Endothelial cell of umbilical vein (primary cell): ENCODE results near the gene PPP1CA. TPM values are rescaled to one million over a fixed set of nuclear protein-coding genes. Genes with fewer than 3 reads are reported as not detected.

ENCODE experiments used
- BruUV-seq: library from RNA; stranded (reverse); fragments of 400-500 nt; replicated peaks from 2 replicates; lab custom pipeline; 2021; lab: Mats Ljungman, UMichigan
- CTCF ChIA-PET: fragments of 300-600, 350-600 bp; sonication (Branson Sonifier 250); formaldehyde crosslinking; loops from one replicate; lab custom pipeline; 2021; ENCODE audit warnings: antibody characterized with exemption, inconsistent platforms; lab: Charles Lee
- POLR2A ChIA-PET: fragments of 300-600, 350-600 bp; sonication (Branson Sonifier 250); formaldehyde crosslinking; loops from one replicate; lab custom pipeline; 2021; ENCODE audit warnings: antibody characterized with exemption, inconsistent platforms; lab: Charles Lee
- DNase-seq: peaks from one replicate; pipeline ENCODE4 v3.0.0-alpha.2; 2011; ENCODE audit warnings: low read depth, low spot score
- FAIRE-seq: peaks from 2 replicates; lab custom pipeline; 2011; peaks lifted over from hg19 to GRCh38; lab: Jason Lieb, UNC
- H2AFZ ChIP-seq: 2 replicates; pipeline ENCODE4 v1.6.0; 2012; ENCODE audit warnings: low read depth, low read length, control low read depth, inconsistent platforms
- H3K27ac ChIP-seq: 2 replicates; pipeline ENCODE4 v1.5.1; 2011; ENCODE audit warnings: low read depth, mild to moderate bottlenecking, control low read depth, low read length, moderate library complexity; ENCODE audit not compliant: insufficient read depth
- H3K27me3 ChIP-seq, 2 experiments: 2 replicates each; pipeline versions ENCODE4 v1.6.0 to v1.6.1; 2011; ENCODE audit warnings: low read length in 2 of 2, mixed read lengths in 1 of 2; ENCODE audit not compliant: control insufficient read depth in 2 of 2, insufficient read depth in 2 of 2
- H3K36me3 ChIP-seq, 2 experiments: 2 replicates in 1 of 2; 3 replicates in 1 of 2; pipeline ENCODE4 v1.5.1; 2011; ENCODE audit warnings: low read length in 2 of 2, mild to moderate bottlenecking in 1 of 2, moderate library complexity in 1 of 2; ENCODE audit not compliant: control insufficient read depth in 2 of 2, insufficient read depth in 2 of 2; ENCODE audit errors: extremely low read depth in 1 of 2
- H3K4me1 ChIP-seq: 3 replicates; pipeline ENCODE4 v1.5.1; 2011; ENCODE audit warnings: mild to moderate bottlenecking, low read length; ENCODE audit not compliant: control insufficient read depth, insufficient read depth; ENCODE audit errors: extremely low read depth
- H3K4me2 ChIP-seq: 2 replicates; pipeline ENCODE4 v1.6.1; 2011; ENCODE audit warnings: low read length, control low read depth, mixed read lengths; ENCODE audit not compliant: insufficient read depth
- H3K4me3 ChIP-seq, 3 experiments: fragments of 200-600 bp in 1 of 3; sonication (generic), shearing (Covaris generic) in 1 of 3; replicated peaks in 1 of 3; 2 replicates each; pipeline ENCODE4 v1.5.1; 2011 to 2016; ENCODE audit warnings: control low read depth in 3 of 3, low read length in 3 of 3, mild to moderate bottlenecking in 2 of 3, inconsistent platforms in 1 of 3, low read depth in 1 of 3, moderate library complexity in 1 of 3; ENCODE audit not compliant: insufficient read depth in 1 of 3
- H3K79me2 ChIP-seq: 2 replicates; pipeline ENCODE4 v1.6.0; 2012; ENCODE audit warnings: low read length, inconsistent platforms; ENCODE audit not compliant: control insufficient read depth, insufficient read depth
- H3K9ac ChIP-seq: replicated peaks from 2 replicates; pipeline ENCODE3; 2011; ENCODE audit warnings: low read length, control low read depth; ENCODE audit not compliant: insufficient read depth; ENCODE audit errors: extremely low read depth
- H3K9me1 ChIP-seq: replicated peaks from 3 replicates; pipeline ENCODE4 v1.6.0; 2011; ENCODE audit warnings: mild to moderate bottlenecking, low read length; ENCODE audit not compliant: control insufficient read depth, insufficient read depth; ENCODE audit errors: extremely low read depth
- H3K9me3 ChIP-seq: replicated peaks from 2 replicates; pipeline ENCODE4 v1.5.1; 2012; ENCODE audit warnings: low read length, inconsistent platforms; ENCODE audit not compliant: control insufficient read depth, insufficient read depth
- H4K20me1 ChIP-seq: replicated peaks from 2 replicates; pipeline ENCODE3; 2011; ENCODE audit warnings: mild to moderate bottlenecking, low read length; ENCODE audit not compliant: control insufficient read depth, insufficient read depth; ENCODE audit errors: extremely low read depth
- GATA2 ChIP-seq: IDR thresholded peaks from 2 replicates; pipeline ENCODE4 v1.7.0; 2011; ENCODE audit warnings: low read depth, mild to moderate bottlenecking, moderate library complexity, mixed read lengths, low read length; ENCODE audit not compliant: insufficient read length, insufficient read depth
- dilution Hi-C: fragments of 300-500 bp; cut with MboI; formaldehyde crosslinking; loops from one replicate; pipeline ENCODE4 v1.15.0; 2019; ENCODE audit warnings: low sequenced_read_pairs; ENCODE audit not compliant: extremely low pct_ligation_motif_present
- intact Hi-C: fragments of 100-400 bp; cut with micrococcal nuclease; formaldehyde crosslinking; loops from one replicate; pipeline ENCODE4 v1.10.0; 2022
- polyA plus RNA-seq, 4 experiments: library from polyadenylated mRNA; depleted of rRNA in 3 of 4; stranded (reverse) in 3 of 4; unstranded in 1 of 4; fragments of >200 nt; gene quantifications; 2 replicates each; pipeline versions ENCODE4 v1.2.1 to v1.2.3, GENCODE V29; 2011 to 2012; ENCODE audit warnings: missing spikeins in 1 of 4
- total RNA-seq: library from RNA; stranded (reverse); gene quantifications from 2 replicates; pipeline ENCODE4 v1.2.3, GENCODE V29; 2021
- TF ChIP-seq, protein P1 (sequence below): IDR thresholded peaks from 2 replicates; pipeline ENCODE4 v1.6.1; 2011; ENCODE audit not compliant: insufficient read depth, insufficient read length

Gene PPP1CA
- total and polyA plus RNA-seq, 2 donors (not counting 3 experiments of a cell fraction or from before 2014, with no cell fraction given), result 192 to 419 TPM

- no peak overlapping the region for H2AFZ ChIP-seq
- H3K4me2 ChIP-seq, result no peak overlapping the region
- ChIA-PET POLR2A (no interaction called here), CTCF (interaction anchor here (2.5 to 19.7 kb wide), 6 partner anchors 7 to 115 kb away, joined by 10 to 1051 read pairs (median 101); partner anchors contain the start of genes CLCF1 and POLD4)
- no peaks in the 10 kb centered on the region for H3K9me3 ChIP-seq
- peaks cover 0 to 3% of the 10 kb centered on the region in 2 experiments for H3K27me3 ChIP-seq
- H3K79me2 ChIP-seq, result no peaks in the 10 kb centered on the region
- no peak overlapping the region for H3K4me3 ChIP-seq
- no TSS peak for BruUV-seq
- no peak for TF ChIP-seq GATA2
- FAIRE-seq (no peak), DNase-seq (no peak)
- peaks cover 10% of the 10 kb centered on the region for H3K4me1 ChIP-seq
- no peaks in the 10 kb centered on the region for H3K36me3 ChIP-seq
- H3K9ac ChIP-seq, result no peak overlapping the region
- intact Hi-C loops (no loop called here), dilution Hi-C loops (no loop called here)
- no peak overlapping the region for H3K27ac ChIP-seq
- H3K9me1 ChIP-seq, result no peaks in the 10 kb centered on the region
- H4K20me1 ChIP-seq, result no peaks in the 10 kb centered on the region
Observed at GRCh38 chr11:67378544-67378943, 23.1 kb downstream of the PPP1CA start.

DNA sequence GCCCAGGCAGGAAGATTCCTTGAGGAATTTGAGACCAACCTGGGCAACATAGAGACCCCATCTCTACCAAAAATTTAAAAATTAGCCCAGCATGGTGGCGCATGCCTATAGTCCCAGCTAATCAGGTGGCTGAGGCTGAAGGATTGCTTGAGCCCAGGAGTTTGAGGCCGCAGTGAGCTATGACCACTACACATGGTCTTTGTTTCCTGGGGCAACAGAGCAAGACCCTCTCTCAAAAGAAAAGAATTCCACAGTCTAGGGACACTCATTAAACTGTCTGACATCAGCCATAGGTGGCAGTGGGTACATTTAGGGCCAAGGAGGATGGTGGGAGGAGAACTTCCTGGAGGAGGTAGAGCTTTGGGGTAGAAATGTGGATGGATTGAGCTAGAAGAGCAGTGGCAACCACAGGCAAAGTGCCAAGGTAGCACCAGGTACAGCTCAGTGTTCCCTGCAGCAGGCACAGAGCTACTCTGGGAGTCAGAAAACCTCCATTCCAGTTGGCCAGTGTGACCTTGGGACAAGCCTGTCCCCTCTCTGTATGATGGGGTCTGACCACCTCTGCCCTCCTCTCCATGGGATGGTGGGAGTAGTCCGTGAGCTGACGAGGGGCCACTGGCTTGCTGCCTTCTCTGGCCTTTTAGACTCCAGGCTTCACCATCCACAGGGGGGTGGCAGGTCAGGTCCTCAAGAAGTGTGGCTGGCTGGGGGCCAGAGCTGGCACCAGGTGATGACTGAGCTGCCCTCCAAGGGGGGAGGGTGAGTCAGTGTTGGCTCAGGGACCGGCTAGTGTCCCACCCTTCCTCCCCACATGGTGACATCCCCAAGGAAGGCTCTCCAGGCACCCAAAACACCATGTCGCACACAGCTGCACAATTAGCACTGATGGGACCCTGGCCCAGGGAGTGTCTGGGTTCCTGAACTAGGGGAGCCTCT is 24.5 kb downstream of the PPP1CA start:
- DNase-seq, result no peak
- dilution Hi-C loops (no loop called here), intact Hi-C loops (no loop called here)
- H3K9me1 ChIP-seq, result no peaks in the 10 kb centered on the region
- CTCF ChIA-PET, result interaction anchor here (1.2 to 19.7 kb wide), 4 partner anchors 12 to 31 kb away, joined by 3 to 1051 read pairs (median 40); partner anchors contain the start of genes POLD4 and PPP1CA
- no peaks in the 10 kb centered on the region for H3K9me3 ChIP-seq
- H3K4me1 ChIP-seq, result peaks cover 10% of the 10 kb centered on the region
- no peak overlapping the region for H3K4me2 ChIP-seq
- H4K20me1 ChIP-seq, result no peaks in the 10 kb centered on the region
- H2AFZ ChIP-seq, result no peak overlapping the region
- no peak overlapping the region for H3K27ac ChIP-seq
- H3K9ac ChIP-seq, result no peak overlapping the region
- peaks cover 1% of the 10 kb centered on the region for H3K79me2 ChIP-seq
- no peaks in the 10 kb centered on the region for H3K36me3 ChIP-seq
- no peak for FAIRE-seq
- H3K27me3 ChIP-seq, result peaks cover 0 to 3% of the 10 kb centered on the region in 2 experiments
- H3K4me3 ChIP-seq, result no peak overlapping the region
- POLR2A ChIA-PET, result no interaction called here
- BruUV-seq, result no TSS peak
- TF ChIP-seq, protein P1, sequence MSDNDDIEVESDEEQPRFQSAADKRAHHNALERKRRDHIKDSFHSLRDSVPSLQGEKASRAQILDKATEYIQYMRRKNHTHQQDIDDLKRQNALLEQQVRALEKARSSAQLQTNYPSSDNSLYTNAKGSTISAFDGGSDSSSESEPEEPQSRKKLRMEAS, result no peak
- no peak for TF ChIP-seq GATA2
